Adrenal gland (tissue), 5 donors: Measurements from ENCODE around the gene NAALADL2.

Source experiments
- CTCF ChIP-seq, 6 experiments: fragments of 450-650 bp in 4 of 6; fragments of 200-600 bp in 2 of 6; sonication (generic) in 1 of 6; IDR thresholded peaks; 1 replicate in 5 of 6; 2 replicates in 1 of 6; pipeline versions ENCODE4 v1.5.1 to v1.8.0; 2016 to 2021; ENCODE audit warnings: antibody characterized with exemption in 6 of 6, mild to moderate bottlenecking in 2 of 6, moderate library complexity in 1 of 6
- POLR2A ChIP-seq, 2 donors: fragments of 450-650 bp; IDR thresholded peaks; one replicate each; pipeline ENCODE4 v1.6.1; 2017; ENCODE audit warnings: antibody characterized with exemption in 2 of 2, mild to moderate bottlenecking in 2 of 2, moderate library complexity in 1 of 2
- donor health status: DM: no; HTN: no; CAD: no.

- no peak for TF ChIP-seq CTCF (IDR thresholded peaks at IDR 0.05)
- TF ChIP-seq POLR2A (IDR thresholded peaks at IDR 0.05), result no peak
These were observed 540.2 kb downstream of the NAALADL2 start for GRCh38 chr3:175399156-175399840.
